NOMO-1 treated with DMSO at 0.1 percent for 48 hours (cell line): ENCODE measurements around the gene DCTD.
A peak's percentile ranks its signal among the peaks of the same experiment; 100 is the strongest.

Experiments used
- DNase-seq: peaks from one replicate; lab custom pipeline; 2025; ENCODE audit not compliant: unreplicated experiment; lab: John Stamatoyannopoulos, UW

Gene DCTD

GRCh38 chr4:182874304-182874751 lies 42.9 kb downstream of the DCTD start:
- peak; percentile 22 for DNase-seq

GRCh38 chr4:182873726-182874125 lies 43.5 kb downstream of the DCTD start:
- no peak for DNase-seq

- DNase-seq, result no peak
Measured at GRCh38 chr4:182873289-182873688, 43.9 kb downstream of the DCTD start.

GRCh38 chr4:182872886-182873285 lies 44.3 kb downstream of the DCTD start:
- no peak for DNase-seq

GRCh38 chr4:182871616-182872015 lies 45.6 kb downstream of the DCTD start:
- DNase-seq, result no peak

- no peak for DNase-seq
Measured at GRCh38 chr4:182869697-182870096, 47.5 kb downstream of the DCTD start.

- no peak for DNase-seq
Measured at GRCh38 chr4:182866746-182867145, 50.4 kb downstream of the DCTD start.

- DNase-seq, result no peak
Measured at GRCh38 chr4:182863501-182863900, 53.7 kb downstream of the DCTD start.

GRCh38 chr4:182862921-182863320 lies 54.3 kb downstream of the DCTD start:
- no peak for DNase-seq

GRCh38 chr4:182862141-182862875 lies 54.9 kb downstream of the DCTD start:
- DNase-seq, result no peak

- DNase-seq, result no peak
Measured at GRCh38 chr4:182861346-182861745, 55.8 kb downstream of the DCTD start.

GRCh38 chr4:182859730-182860129 lies 57.5 kb downstream of the DCTD start:
- no peak for DNase-seq

- DNase-seq, result no peak
Measured at GRCh38 chr4:182858711-182859110, 58.5 kb downstream of the DCTD start.

GRCh38 chr4:182856862-182857261 lies 60.3 kb downstream of the DCTD start:
- DNase-seq, result no peak

GRCh38 chr4:182855877-182856276 lies 61.3 kb downstream of the DCTD start:
- no peak for DNase-seq

GRCh38 chr4:182855312-182855711 lies 61.9 kb downstream of the DCTD start:
- no peak for DNase-seq

- no peak for DNase-seq
Measured at GRCh38 chr4:182854466-182854865, 62.7 kb downstream of the DCTD start.

GRCh38 chr4:182853731-182854330 lies 63.4 kb downstream of the DCTD start:
- no peak for DNase-seq

- DNase-seq, result no peak
Measured at GRCh38 chr4:182848685-182849084, 68.5 kb downstream of the DCTD start.

GRCh38 chr4:182847576-182848450 lies 69.4 kb downstream of the DCTD start:
- no peak for DNase-seq

GRCh38 chr4:182846036-182846435 lies 71.2 kb downstream of the DCTD start:
- DNase-seq, result no peak

GRCh38 chr4:182845618-182846017 lies 71.6 kb downstream of the DCTD start:
- no peak for DNase-seq
